Stimulated activated CD4-positive, alpha-beta T cell treated with anti-CD3 and anti-CD28 coated beads, Interleukin-4, amount 100 ng/mL, for 24 hours (primary cell): ENCODE measurements around the gene TRAPPC13.
"Not testable (repeated sequence)": the region's sequence is repeated elsewhere in the genome, so short reads cannot be mapped to it uniquely, and the experiment has no call there.

Experiments used
- DNase-seq: peaks from one replicate; pipeline ENCODE4 v3.0.0-alpha.2; 2020

The TRAPPC13 gene

DNA sequence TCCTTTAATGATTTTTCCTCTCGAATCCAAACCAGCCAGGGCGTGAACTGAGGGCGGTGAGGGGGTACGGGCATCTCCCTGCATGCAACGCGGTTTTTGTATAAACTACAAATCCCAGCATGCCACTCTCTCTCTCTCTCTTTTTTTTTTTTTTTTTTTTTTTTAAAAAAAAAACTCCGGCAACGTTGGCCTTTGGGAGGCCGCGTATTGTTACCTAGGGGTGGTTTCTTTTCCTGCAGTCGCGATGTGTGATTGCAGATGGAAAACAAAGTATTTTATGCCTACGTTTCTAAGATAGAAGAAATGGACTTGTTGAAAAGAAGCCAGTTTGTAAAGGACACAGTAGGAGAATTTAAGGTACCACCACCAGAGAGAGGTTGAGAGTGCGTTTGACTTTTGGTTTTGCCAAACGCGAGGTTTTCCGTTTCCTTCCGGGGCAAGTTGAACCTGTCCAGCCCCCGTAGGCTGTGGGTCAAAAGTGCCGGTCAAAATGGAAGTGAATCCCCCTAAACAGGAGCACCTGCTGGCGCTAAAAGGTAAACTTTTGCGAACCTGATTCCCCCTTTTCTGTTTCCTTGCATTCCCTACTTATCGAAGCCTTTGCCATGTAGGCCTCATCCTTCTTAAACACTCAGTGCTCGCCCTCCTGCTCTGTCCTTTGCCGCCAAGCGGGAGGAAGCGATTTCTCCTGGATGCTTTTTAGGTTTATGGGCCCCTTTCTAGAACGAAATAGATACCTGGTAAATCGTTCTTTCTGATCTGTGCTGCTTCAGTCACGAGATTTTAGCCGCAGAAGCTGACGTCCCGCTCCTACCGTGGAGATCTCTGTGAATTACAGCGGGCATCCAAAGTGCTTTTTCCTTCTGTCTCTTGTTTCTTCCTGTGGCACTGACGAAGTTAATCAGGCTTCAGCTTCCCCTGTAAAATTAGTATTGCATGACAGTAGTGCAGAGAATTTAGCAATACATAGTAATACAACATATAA is at the start of gene TRAPPC13, which contains the start of gene SHLD3:
Gene TRAPPC13, plus strand, starts transcription at position 457 of the 985 bp plus-strand sequence. Its CDS starts 34 bp downstream, at position 491.
Gene SHLD3, plus strand, starts transcription at position 457 of the 985 bp plus-strand sequence. CDS start 4,561 bp downstream, outside the sequence.
- peak; percentile 84 for DNase-seq

DNA sequence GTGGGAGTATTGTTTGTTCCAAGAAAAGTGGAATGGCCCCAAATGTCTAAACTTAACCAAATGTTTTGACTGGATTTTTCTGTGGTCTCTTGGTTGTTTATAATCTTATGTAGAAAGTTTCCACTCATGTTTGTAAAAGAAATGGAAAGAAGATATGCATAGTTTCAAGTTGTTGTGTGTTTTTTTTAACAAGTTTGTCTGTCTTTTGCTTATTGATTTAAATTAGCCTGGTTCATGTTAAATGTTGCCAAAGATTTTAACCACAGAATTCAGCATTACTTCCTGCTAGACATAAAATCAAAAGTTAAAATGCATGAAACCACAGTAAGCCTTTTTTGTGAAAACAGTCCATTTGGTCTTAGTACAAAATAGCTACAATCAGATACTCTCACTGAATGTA is 47.7 kb upstream of the TRAPPC13 start:
- no peak for DNase-seq

DNA sequence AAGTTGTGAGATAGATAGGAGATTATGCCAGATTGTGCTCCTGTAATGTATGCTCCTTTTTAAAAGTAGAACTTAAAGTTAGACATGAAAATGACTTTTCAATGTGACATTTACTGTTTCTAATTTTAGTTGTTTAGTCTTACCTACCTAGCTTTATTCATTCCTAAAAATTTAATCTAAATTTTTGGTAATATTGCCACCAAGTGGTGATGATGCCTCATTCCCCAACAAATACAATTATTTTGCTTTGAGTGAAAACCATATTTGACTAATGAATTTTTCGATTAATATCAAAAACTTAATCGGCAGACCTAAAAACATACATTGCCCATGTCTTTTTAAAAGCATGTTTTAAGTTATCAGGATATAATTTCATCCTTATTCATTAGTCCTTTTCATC is 36.1 kb upstream of the TRAPPC13 start:
- DNase-seq = no peak

GRCh38 chr5:65601761-65602160 is 23.1 kb upstream of the TRAPPC13 start:
- DNase-seq = not testable (repeated sequence)

- no peak for DNase-seq
Measured at GRCh38 chr5:65611524-65611923, 13.3 kb upstream of the TRAPPC13 start.

DNA sequence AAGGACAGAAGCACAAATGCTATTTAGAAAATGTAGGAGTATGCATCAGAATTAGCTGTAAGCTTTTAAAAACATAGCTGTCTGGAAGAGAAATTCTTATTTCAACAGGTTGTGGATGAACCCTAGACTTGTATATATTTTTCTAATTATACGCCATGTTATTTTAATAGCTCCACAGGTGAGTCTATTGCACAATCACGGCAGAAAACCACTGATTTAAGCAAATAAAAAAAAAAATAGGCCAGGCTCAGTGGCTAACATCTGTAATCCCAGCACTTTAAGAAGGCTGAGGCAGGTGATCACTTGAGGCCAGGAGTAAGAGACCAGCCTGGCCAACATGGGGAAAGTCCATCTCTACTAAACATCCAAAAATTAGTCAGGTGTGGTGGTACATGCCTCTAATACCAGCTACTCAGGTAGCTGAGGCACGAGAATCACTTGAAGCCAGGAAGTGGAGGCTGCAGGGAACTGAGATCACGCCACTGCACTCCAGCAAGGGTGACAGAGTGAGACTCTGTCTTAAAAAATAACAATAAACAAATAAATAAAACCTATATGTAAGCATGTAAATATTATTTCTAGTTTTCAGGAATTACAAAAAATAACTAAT is 12.4 kb upstream of the TRAPPC13 start:
- no peak for DNase-seq

- no peak for DNase-seq
Measured at GRCh38 chr5:65620021-65620420, 4.8 kb upstream of the TRAPPC13 start.

DNA sequence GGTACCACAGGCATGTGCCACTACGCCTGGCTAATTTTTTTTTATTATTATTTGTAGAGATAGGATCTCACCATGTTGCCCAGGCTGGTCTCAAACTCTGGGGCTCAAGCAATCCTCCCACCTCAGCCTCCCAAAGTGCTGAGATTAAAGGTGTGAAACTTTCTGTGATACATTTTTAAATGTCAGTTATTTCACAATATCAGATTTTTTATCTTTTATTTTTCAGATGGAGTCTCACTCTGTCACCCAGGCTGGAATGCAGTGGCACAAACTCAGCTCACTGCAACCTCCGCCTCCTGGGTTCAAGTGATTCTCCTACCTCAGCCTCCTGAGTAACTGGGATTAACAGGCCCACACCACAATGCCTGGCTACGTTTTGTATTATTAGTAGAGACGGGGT is 2.9 kb upstream of the TRAPPC13 start:
- DNase-seq = not testable (repeated sequence)

DNA sequence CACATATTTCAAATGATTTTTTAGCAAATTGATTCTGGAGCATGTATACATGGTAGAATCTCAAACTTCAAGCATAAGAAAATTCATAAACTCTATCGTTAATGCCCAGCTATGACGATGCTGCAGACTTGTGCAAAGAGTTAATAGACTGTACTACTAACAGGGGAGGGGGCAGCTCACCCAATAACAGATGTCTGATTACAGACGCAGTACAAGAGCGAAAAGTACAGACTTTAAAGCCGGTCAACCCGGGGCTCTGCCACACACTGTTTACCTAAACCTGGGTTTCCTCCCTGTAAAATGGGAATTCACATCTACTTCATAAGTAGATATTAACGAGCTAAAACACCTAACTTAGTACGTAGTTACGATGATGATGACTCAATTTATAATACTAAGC is 1.3 kb upstream of the TRAPPC13 start:
- no peak for DNase-seq

DNA sequence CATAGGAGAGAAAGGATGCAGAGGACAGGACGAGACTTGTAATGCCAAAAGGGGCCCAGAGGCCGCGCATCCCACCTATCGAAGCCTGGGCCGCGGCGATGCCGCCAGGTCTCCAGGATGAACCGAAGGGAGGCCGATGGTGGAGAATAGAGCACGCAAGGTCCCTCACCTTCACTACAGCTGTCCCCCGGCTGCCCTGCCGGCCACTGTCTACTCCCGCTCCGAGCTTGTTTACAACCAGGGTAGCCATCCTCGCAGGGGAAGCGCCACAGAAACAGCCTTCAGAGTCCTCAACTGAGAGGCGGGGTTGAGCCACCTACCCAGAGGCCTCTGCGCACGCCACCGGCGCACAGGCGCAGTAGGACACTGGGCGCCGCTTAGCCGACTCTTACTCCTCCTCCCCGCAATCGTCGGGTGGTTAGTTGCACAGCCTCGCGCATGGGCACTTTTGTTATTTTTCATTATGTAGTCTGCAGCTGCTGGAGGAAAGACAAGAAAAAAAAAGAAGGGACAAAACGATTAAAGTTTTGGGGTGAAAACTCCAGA is 729 bp upstream of the TRAPPC13 start, which contains the start of gene TRIM23:
Gene TRIM23, minus strand, starts transcription at position 309 of the 546 bp plus-strand sequence. Its CDS starts 59 bp downstream, at position 250.
- peak; percentile 93 for DNase-seq

- DNase-seq = no peak
Measured at GRCh38 chr5:65625743-65626142, 916 bp downstream of the TRAPPC13 start.

- DNase-seq = no peak
Measured at GRCh38 chr5:65630981-65631380, 6.2 kb downstream of the TRAPPC13 start.

- DNase-seq = no peak
Measured at GRCh38 chr5:65640240-65640639, 15.4 kb downstream of the TRAPPC13 start.

- no peak for DNase-seq
Measured at GRCh38 chr5:65646938-65647337, 22.1 kb downstream of the TRAPPC13 start.

GRCh38 chr5:65647941-65648340 is 23.1 kb downstream of the TRAPPC13 start:
- DNase-seq = no peak

- DNase-seq = no peak
Measured at GRCh38 chr5:65651144-65651543, 26.3 kb downstream of the TRAPPC13 start.

- no peak for DNase-seq
Measured at GRCh38 chr5:65654713-65655112, 29.9 kb downstream of the TRAPPC13 start.

DNA sequence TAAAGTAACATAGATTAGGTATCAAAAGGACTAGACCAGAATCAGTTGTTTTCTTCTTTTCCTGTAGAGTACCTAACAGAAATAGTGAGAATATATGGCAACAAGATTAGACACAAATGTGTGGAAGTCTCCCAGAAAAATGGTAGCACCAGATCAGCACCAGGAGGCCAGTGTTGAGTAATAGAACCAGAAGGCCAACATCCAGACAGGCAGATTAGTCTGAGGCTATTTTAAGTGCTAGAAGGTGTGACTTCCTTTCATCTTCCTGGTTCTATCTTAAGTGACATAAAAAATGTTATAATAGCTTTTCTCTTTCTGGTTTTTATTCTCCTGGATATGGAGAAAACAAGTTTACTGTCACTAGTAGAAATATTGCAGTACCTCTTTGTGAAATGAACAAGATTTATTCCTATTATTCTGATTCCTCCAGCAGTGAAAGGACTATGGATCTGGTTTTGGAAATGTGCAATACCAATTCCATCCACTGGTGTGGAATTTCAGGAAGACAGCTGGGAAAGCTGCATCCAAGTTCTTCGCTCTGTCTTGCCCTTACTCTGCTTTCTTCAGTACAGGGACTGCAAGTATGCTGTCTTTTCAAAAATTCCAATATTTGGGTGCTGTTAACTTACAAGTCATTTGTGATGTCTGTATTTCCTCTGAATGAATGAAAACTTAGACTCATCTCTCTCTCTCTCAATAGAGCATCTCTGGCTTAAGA is 39.1 kb downstream of the TRAPPC13 start:
- no peak for DNase-seq

DNA sequence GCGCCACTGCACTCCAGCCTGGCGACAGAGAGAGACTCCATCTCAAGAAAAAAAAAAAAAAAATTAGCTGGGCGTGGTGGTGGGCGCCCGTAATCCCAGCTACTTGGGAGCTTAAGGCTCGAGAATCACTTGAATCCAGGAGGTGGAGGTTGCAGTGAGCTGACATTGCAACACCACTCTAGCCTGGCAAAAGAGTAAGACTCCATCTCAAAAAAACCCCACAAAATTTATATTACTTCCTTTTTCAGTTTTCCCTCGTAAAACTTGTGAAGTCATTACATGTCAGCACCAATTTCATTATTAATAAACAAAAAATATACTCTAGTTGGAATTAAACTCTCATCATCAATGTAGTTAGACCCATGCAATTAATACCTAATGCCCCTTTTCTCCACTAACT is 43.9 kb downstream of the TRAPPC13 start:
- no peak for DNase-seq

GRCh38 chr5:65672796-65673195 is 48.0 kb downstream of the TRAPPC13 start:
- no peak for DNase-seq

DNA sequence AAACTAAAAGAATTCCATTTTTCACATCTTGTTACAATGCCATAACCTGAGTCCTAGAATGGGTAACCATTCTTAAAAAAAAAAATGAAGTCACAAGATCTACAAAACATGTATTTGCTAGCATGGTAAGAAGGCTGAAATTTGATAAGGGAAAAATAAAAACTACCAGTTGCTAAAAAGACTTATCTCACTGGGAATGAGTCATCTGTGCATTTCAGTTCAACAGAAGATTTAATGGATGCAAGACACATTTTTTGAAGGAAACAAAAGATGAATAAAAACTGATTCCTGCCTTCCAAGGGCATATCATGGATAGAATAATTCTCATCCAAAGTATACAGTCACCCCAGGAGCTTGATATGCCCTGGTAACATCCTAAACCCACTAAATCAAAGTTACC is 49.9 kb downstream of the TRAPPC13 start:
- no peak for DNase-seq

DNA sequence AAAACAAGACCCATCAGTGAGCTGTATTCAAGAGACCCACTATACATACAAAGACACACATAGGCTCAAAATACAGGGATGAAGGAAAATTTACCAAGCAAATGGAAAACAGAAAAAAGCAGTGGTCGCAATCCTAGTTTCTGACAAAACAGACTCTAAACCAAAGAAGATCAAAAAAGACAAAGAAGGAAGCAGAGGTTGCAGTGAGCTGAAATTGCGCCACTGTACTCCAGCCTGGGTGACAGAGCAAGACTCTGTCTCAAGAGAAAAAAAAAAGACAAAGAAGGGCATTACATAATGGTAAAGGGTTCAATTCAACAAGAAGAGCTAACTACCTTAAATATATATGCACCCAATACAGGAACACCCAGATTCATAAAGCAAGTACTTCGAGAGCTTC is 51.2 kb downstream of the TRAPPC13 start:
- not testable (repeated sequence) for DNase-seq

GRCh38 chr5:65682148-65682547 is 57.3 kb downstream of the TRAPPC13 start:
- no peak for DNase-seq
